ENCODE data around the gene PLEKHA6. TPM values are rescaled to one million over a fixed set of nuclear protein-coding genes. Genes with fewer than 3 reads are reported as not detected.

Gene PLEKHA6
- total and polyA plus RNA-seq, 3 donors from 2014 or later, result 5.9 to 14.7 (median 10.0) TPM

GRCh38 chr1:204401730-204402129, 42.0 kb upstream of the PLEKHA6 start:
- H3K36me3 ChIP-seq (ENCODE audit: low read depth, missing control alignments), result no peaks in the 10 kb centered on the region
- H3K9me3 ChIP-seq, result no peaks in the 10 kb centered on the region
- intact Hi-C loops (cut with DNase I; ENCODE audit: low total_unique reads), result no loop called here
- no peaks in the 10 kb centered on the region for H3K27me3 ChIP-seq
- H3K27ac ChIP-seq, result no peak overlapping the region
- no peak overlapping the region for H3K4me3 ChIP-seq
- no peak for DNase-seq
- no peaks in the 10 kb centered on the region for H3K4me1 ChIP-seq
- TF ChIP-seq POLR2A (IDR thresholded peaks at IDR 0.05) (no peak), CTCF (IDR thresholded peaks at IDR 0.05) (no peak)
- WGBS, 2 donors, result 87 to 89% methylated on average over 3 of the region's 3 CpGs

GRCh38 chr1:204400882-204401510, 41.3 kb upstream of the PLEKHA6 start:
- 79 to 80% methylated on average over 6 of the region's 6 CpGs for WGBS, 2 donors
- Histone ChIP-seq H3K27ac (no peak overlapping the region), H3K27me3 (no peaks in the 10 kb centered on the region), H3K4me1 (no peaks in the 10 kb centered on the region), H3K9me3 (no peaks in the 10 kb centered on the region), H3K36me3 (ENCODE audit: low read depth, missing control alignments) (no peaks in the 10 kb centered on the region), H3K4me3 (no peak overlapping the region)
- no peak for DNase-seq
- intact Hi-C loops (cut with DNase I; ENCODE audit: low total_unique reads), result no loop called here
- TF ChIP-seq CTCF (IDR thresholded peaks at IDR 0.05) (no peak), POLR2A (IDR thresholded peaks at IDR 0.05) (no peak)

- no peak overlapping the region for H3K4me3 ChIP-seq
- H3K27ac ChIP-seq, result no peak overlapping the region
- no peaks in the 10 kb centered on the region for H3K27me3 ChIP-seq
- no peaks in the 10 kb centered on the region for H3K4me1 ChIP-seq
- no peaks in the 10 kb centered on the region for H3K9me3 ChIP-seq
- intact Hi-C loops (cut with DNase I; ENCODE audit: low total_unique reads), result no loop called here
- WGBS, 2 donors, result 79 to 83% methylated on average over 7 of the region's 7 CpGs
- DNase-seq, result peak; percentile 60
- no peaks in the 10 kb centered on the region for H3K36me3 ChIP-seq (ENCODE audit: low read depth, missing control alignments)
- TF ChIP-seq CTCF (IDR thresholded peaks at IDR 0.05), result peak in 2 of 3 experiments; percentile 56 to 73
- no peak for TF ChIP-seq POLR2A (IDR thresholded peaks at IDR 0.05)
These were observed 38.7 kb upstream of the PLEKHA6 start for GRCh38 chr1:204398197-204399125.

GRCh38 chr1:204396015-204396583, 36.4 kb upstream of the PLEKHA6 start:
- H3K27me3 ChIP-seq, result no peaks in the 10 kb centered on the region
- DNase-seq, result no peak
- no peaks in the 10 kb centered on the region for H3K36me3 ChIP-seq (ENCODE audit: low read depth, missing control alignments)
- no peak for TF ChIP-seq POLR2A (IDR thresholded peaks at IDR 0.05)
- TF ChIP-seq CTCF (IDR thresholded peaks at IDR 0.05), result no peak
- intact Hi-C loops (cut with DNase I; ENCODE audit: low total_unique reads), result no loop called here
- WGBS, 2 donors, result 82 to 84% methylated on average over 4 of the region's 4 CpGs
- no peak overlapping the region for H3K4me3 ChIP-seq
- H3K9me3 ChIP-seq, result no peaks in the 10 kb centered on the region
- no peak overlapping the region for H3K27ac ChIP-seq
- H3K4me1 ChIP-seq, result no peaks in the 10 kb centered on the region

Data from testis (tissue), 3 donors.